ENCODE results near the gene MICALL2.
A peak's percentile ranks its signal among the peaks of the same experiment; 100 is the strongest.

DNA sequence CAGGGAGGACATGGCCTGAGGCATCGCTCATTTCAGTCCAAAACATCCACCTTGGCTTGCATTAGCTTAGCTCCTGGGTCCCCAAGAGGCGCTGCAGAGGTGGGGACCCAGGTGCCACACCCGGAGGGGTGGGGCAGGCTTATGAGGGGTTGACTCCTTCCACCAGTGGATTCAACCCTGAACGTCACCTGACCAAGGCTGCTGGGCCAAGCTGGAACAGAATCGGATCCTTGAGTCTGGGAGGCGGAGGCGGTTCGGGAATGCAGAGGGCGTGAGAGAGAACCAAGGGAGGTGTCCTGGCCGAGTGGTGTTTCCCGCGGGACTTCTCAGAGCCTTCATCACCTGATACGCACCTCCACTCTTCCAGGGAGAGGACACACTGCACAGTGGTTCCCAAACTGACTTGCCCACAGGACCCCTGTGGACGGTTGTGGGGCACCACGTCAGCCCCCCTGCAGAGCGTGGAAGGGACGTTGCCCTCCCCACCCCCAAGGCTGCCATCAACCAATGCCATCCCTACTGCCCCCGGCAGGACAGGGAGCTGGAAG is 4.5 kb upstream of the MICALL2 start:
- no peak for TF ChIP-seq CTCF (tag by site-specific recombination; IDR thresholded peaks at IDR 0.05)
- no peak for TF ChIP-seq HOXD13 (CRISPR knock-in tag; IDR thresholded peaks at IDR 0.05; ENCODE audit: borderline replicate concordance)
- TF ChIP-seq, protein P1, sequence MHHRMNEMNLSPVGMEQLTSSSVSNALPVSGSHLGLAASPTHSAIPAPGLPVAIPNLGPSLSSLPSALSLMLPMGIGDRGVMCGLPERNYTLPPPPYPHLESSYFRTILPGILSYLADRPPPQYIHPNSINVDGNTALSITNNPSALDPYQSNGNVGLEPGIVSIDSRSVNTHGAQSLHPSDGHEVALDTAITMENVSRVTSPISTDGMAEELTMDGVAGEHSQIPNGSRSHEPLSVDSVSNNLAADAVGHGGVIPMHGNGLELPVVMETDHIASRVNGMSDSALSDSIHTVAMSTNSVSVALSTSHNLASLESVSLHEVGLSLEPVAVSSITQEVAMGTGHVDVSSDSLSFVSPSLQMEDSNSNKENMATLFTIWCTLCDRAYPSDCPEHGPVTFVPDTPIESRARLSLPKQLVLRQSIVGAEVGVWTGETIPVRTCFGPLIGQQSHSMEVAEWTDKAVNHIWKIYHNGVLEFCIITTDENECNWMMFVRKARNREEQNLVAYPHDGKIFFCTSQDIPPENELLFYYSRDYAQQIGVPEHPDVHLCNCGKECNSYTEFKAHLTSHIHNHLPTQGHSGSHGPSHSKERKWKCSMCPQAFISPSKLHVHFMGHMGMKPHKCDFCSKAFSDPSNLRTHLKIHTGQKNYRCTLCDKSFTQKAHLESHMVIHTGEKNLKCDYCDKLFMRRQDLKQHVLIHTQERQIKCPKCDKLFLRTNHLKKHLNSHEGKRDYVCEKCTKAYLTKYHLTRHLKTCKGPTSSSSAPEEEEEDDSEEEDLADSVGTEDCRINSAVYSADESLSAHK (tag by site-specific recombination; IDR thresholded peaks at IDR 0.05) = no peak
- no peak for TF ChIP-seq ZNF404 (tag by site-specific recombination; IDR thresholded peaks at IDR 0.05)
- TF ChIP-seq ZNF155 (tag by site-specific recombination; IDR thresholded peaks at IDR 0.05) = no peak
- 0 out of 2 replicates have a peak, but pooled peaks have one; percentile 27 for TF ChIP-seq GLIS2 (tag by site-specific recombination; IDR thresholded peaks at IDR 0.05)
- TF ChIP-seq SALL2 (tag by site-specific recombination; IDR thresholded peaks at IDR 0.05; ENCODE audit: borderline replicate concordance) = no peak
- no peak for TF ChIP-seq ZBTB11 (tag by site-specific recombination; conservative IDR thresholded peaks at IDR 0.05; ENCODE audit: low read depth)
- no peak for TF ChIP-seq REST (tag by site-specific recombination; IDR thresholded peaks at IDR 0.05)
- TF ChIP-seq ZNF48 (tag by site-specific recombination; IDR thresholded peaks at IDR 0.05) = no peak
- TF ChIP-seq, protein P2, sequence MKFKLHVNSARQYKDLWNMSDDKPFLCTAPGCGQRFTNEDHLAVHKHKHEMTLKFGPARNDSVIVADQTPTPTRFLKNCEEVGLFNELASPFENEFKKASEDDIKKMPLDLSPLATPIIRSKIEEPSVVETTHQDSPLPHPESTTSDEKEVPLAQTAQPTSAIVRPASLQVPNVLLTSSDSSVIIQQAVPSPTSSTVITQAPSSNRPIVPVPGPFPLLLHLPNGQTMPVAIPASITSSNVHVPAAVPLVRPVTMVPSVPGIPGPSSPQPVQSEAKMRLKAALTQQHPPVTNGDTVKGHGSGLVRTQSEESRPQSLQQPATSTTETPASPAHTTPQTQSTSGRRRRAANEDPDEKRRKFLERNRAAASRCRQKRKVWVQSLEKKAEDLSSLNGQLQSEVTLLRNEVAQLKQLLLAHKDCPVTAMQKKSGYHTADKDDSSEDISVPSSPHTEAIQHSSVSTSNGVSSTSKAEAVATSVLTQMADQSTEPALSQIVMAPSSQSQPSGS (tag by site-specific recombination; IDR thresholded peaks at IDR 0.05; ENCODE audit: low read depth) = no peak

Measured in HEK293 (cell line).